HCT116 (cell line): ENCODE results near the gene SNAP91. TPM values are rescaled to one million over a fixed set of nuclear protein-coding genes. Genes with fewer than 3 reads are reported as not detected.

Experiments
- ATAC-seq: fragments of 200-7000 bp; cut with Tn5 transposase; 2 replicates; pipeline ENCODE4 v1.9.1; 2020; ENCODE audit warnings: mild to moderate bottlenecking, moderate library complexity
- BruUV-seq: library from RNA; stranded (reverse); fragments of 400-500 nt; replicated peaks from 2 replicates; lab custom pipeline; 2021; lab: Mats Ljungman, UMichigan
- CTCF ChIA-PET: fragments of 300-600 bp; sonication (Branson Sonifier 250); formaldehyde crosslinking; loops from one replicate; lab custom pipeline; 2021; ENCODE audit warnings: antibody characterized with exemption; lab: Charles Lee
- POLR2A ChIA-PET: fragments of 300-600, 350-600 bp; sonication (Branson Sonifier 250); formaldehyde crosslinking; loops from one replicate; lab custom pipeline; 2021; ENCODE audit warnings: antibody characterized with exemption; lab: Charles Lee
- RAD21 ChIA-PET, 2 experiments: fragments of 300-600 bp; sonication (Branson Sonifier 250); formaldehyde crosslinking; loops; one replicate each; lab custom pipeline; 2023; ENCODE audit warnings: low total read pairs in 2 of 2; ENCODE audit not compliant: uncharacterized antibody in 2 of 2, unreplicated experiment in 2 of 2, low non-redundant PET in 1 of 2; lab: Charles Lee
- DNase-seq: peaks from one replicate; pipeline ENCODE4 v3.0.0-alpha.2; 2010; ENCODE audit warnings: low read depth, low spot score
- H2AFZ ChIP-seq: fragments of 200-600 bp; shearing (Covaris generic), sonication (generic); 2 replicates; pipeline ENCODE4 v1.6.1; 2017; ENCODE audit warnings: low read depth, mixed run types, mixed read lengths, antibody characterized with exemption, low read length; ENCODE audit not compliant: poor library complexity, severe bottlenecking
- H3K27ac ChIP-seq: 2 replicates; pipeline ENCODE4 v1.5.1; 2012; ENCODE audit warnings: low read depth, low read length
- H3K27me3 ChIP-seq: fragments of 200-600 bp; sonication (generic); 2 replicates; pipeline ENCODE4 v1.6.1; 2016; ENCODE audit warnings: mixed run types, low read length, mixed read lengths; ENCODE audit not compliant: insufficient read depth
- H3K36me3 ChIP-seq, 2 experiments: fragments of 200-500 bp in 1 of 2; fragments of 200-600 bp in 1 of 2; sonication (Bioruptor generic) in 1 of 2; sonication (generic) in 1 of 2; 2 replicates each; pipeline versions ENCODE4 v1.5.1 to v1.6.1; 2014 to 2016; ENCODE audit warnings: low read length in 2 of 2, inconsistent platforms in 1 of 2, mixed read lengths in 1 of 2, mixed run types in 1 of 2; ENCODE audit not compliant: insufficient read depth in 2 of 2, control insufficient read depth in 1 of 2
- H3K4me1 ChIP-seq, 2 experiments: fragments of 200-600 bp in 1 of 2; sonication (generic) in 1 of 2; 2 replicates each; pipeline versions ENCODE4 v1.5.1 to v1.6.1; 2012 to 2017; ENCODE audit warnings: low read length in 2 of 2, inconsistent platforms in 1 of 2, mild to moderate bottlenecking in 1 of 2, mixed read lengths in 1 of 2, mixed run types in 1 of 2, moderate library complexity in 1 of 2; ENCODE audit not compliant: insufficient read depth in 2 of 2, control insufficient read depth in 1 of 2
- H3K4me2 ChIP-seq: fragments of 200-600 bp; sonication (generic); 2 replicates; pipeline ENCODE4 v1.6.1; 2017; ENCODE audit warnings: mixed run types, low read length, mixed read lengths
- H3K4me3 ChIP-seq, 2 experiments: fragments of 200-600 bp in 1 of 2; sonication (generic) in 1 of 2; replicated peaks in 1 of 2; 2 replicates each; pipeline ENCODE4 v1.5.1; 2011 to 2016; ENCODE audit warnings: low read length in 2 of 2, control low read depth in 1 of 2, low read depth in 1 of 2, mild to moderate bottlenecking in 1 of 2, mixed read lengths in 1 of 2, mixed run types in 1 of 2
- H3K79me2 ChIP-seq: fragments of 200-600 bp; sonication (generic); 2 replicates; pipeline ENCODE4 v1.6.1; 2017; ENCODE audit warnings: mild to moderate bottlenecking, mixed run types, low read length, moderate library complexity, mixed read lengths; ENCODE audit not compliant: insufficient read depth
- H3K9ac ChIP-seq: fragments of 200-600 bp; sonication (generic); 2 replicates; pipeline ENCODE4 v1.6.1; 2016; ENCODE audit warnings: low read length, mixed read lengths
- H3K9me2 ChIP-seq: fragments of 200-600 bp; sonication (generic), shearing (Covaris generic); 2 replicates; pipeline ENCODE4 v1.6.1; 2017; ENCODE audit warnings: mixed run types, mild to moderate bottlenecking, moderate library complexity; ENCODE audit not compliant: insufficient read depth
- H3K9me3 ChIP-seq, 2 experiments: fragments of 200-500 bp in 1 of 2; fragments of 200-600 bp in 1 of 2; sonication (Bioruptor generic) in 1 of 2; sonication (generic) in 1 of 2; 2 replicates each; pipeline ENCODE4 v1.6.1; 2014 to 2017; ENCODE audit warnings: low read length in 2 of 2, mixed read lengths in 2 of 2, inconsistent platforms in 1 of 2, low read depth in 1 of 2, mild to moderate bottlenecking in 1 of 2, mixed run types in 1 of 2, moderate library complexity in 1 of 2; ENCODE audit not compliant: control insufficient read depth in 1 of 2, insufficient read depth in 1 of 2
- H4K20me1 ChIP-seq: fragments of 200-600 bp; sonication (generic), shearing (Covaris generic); 2 replicates; pipeline ENCODE4 v1.6.1; 2017; ENCODE audit warnings: mixed run types, mild to moderate bottlenecking, moderate library complexity; ENCODE audit not compliant: insufficient read depth
- CBX3 ChIP-seq: IDR thresholded peaks from 2 replicates; pipeline ENCODE4 v1.6.1; 2012; ENCODE audit warnings: low read depth
- ELF1 ChIP-seq: IDR thresholded peaks from 2 replicates; pipeline ENCODE4 v1.6.1; 2012; ENCODE audit warnings: low read depth, borderline replicate concordance
- EZH2 ChIP-seq: fragments of 200-600 bp; sonication (generic); IDR thresholded peaks from 2 replicates; pipeline ENCODE4 v1.6.1; 2017; ENCODE audit warnings: antibody characterized with exemption, mixed run types
- FOSL1 ChIP-seq: IDR thresholded peaks from 2 replicates; pipeline ENCODE4 v1.6.1; 2012; ENCODE audit warnings: low read depth
- MAX ChIP-seq: IDR thresholded peaks from 2 replicates; pipeline ENCODE4 v1.6.1; 2012
- POLR2A ChIP-seq: IDR thresholded peaks from 2 replicates; pipeline ENCODE4 v1.7.0; 2011; ENCODE audit warnings: borderline replicate concordance; ENCODE audit not compliant: insufficient read depth, insufficient read length; ENCODE audit errors: extremely low read depth
- POLR2AphosphoS5 ChIP-seq: IDR thresholded peaks from 2 replicates; pipeline ENCODE4 v1.6.1; 2011; ENCODE audit warnings: mild to moderate bottlenecking, low read depth, low read length, moderate library complexity
- SRF ChIP-seq: IDR thresholded peaks from 2 replicates; pipeline ENCODE4 v1.6.1; 2012; ENCODE audit warnings: low read depth
- TCF7L2 ChIP-seq: IDR thresholded peaks from 2 replicates; pipeline ENCODE4 v1.7.0; 2011; ENCODE audit warnings: borderline replicate concordance, inconsistent platforms; ENCODE audit not compliant: insufficient read depth, insufficient read length; ENCODE audit errors: extremely low read depth
- YY1 ChIP-seq: IDR thresholded peaks from 2 replicates; pipeline ENCODE4 v1.6.1; 2011; ENCODE audit warnings: low read length, low read depth, moderate library complexity, mild to moderate bottlenecking; ENCODE audit not compliant: insufficient replicate concordance; ENCODE audit errors: extremely low read depth
- ZFX ChIP-seq: fragments of 450-650 bp; IDR thresholded peaks from 2 replicates; pipeline ENCODE4 v1.6.1; 2017
- ZNF274 ChIP-seq: fragments of 200-500 bp; sonication (Bioruptor generic); IDR thresholded peaks from 2 replicates; pipeline ENCODE4 v1.6.1; 2014; ENCODE audit warnings: mild to moderate bottlenecking, low read depth, low read length, inconsistent platforms
- intact Hi-C: fragments of 100-400 bp; cut with micrococcal nuclease; formaldehyde crosslinking; loops from 2 replicates; pipeline ENCODE4 v1.10.0; 2022
- total RNA-seq: library from RNA; stranded (reverse); gene quantifications from one replicate; pipeline ENCODE4 v1.2.1, GENCODE V29; 2021; ENCODE audit not compliant: unreplicated experiment
- TF ChIP-seq, protein P1 (sequence below), 3 experiments: fragments of 200-600 bp in 1 of 3; sonication (generic) in 1 of 3; IDR thresholded peaks in 2 of 3; conservative IDR thresholded peaks in 1 of 3; 2 replicates each; pipeline ENCODE4 v1.5.1; 2012 to 2017; ENCODE audit warnings: low read depth in 2 of 3, low read length in 2 of 3, antibody characterized with exemption in 1 of 3, borderline replicate concordance in 1 of 3, control low read depth in 1 of 3, mild to moderate bottlenecking in 1 of 3, mixed read lengths in 1 of 3, mixed run types in 1 of 3, moderate library complexity in 1 of 3; ENCODE audit not compliant: insufficient read depth in 1 of 3
- TF ChIP-seq, protein P2 (sequence below): IDR thresholded peaks from 2 replicates; pipeline ENCODE4 v1.6.1; 2012
- TF ChIP-seq, protein P3 (sequence below): IDR thresholded peaks from 2 replicates; pipeline ENCODE4 v1.6.1; 2011; ENCODE audit warnings: mild to moderate bottlenecking, low read length, moderate library complexity; ENCODE audit not compliant: insufficient replicate concordance; ENCODE audit errors: extremely low read depth

SNAP91 gene
- total RNA-seq, 1 experiment from 2014 or later = not detected

- Histone ChIP-seq H3K27me3 (no peaks in the 10 kb centered on the region), H3K4me3 (no peak overlapping the region), H3K9me3 (no peaks in the 10 kb centered on the region), H3K36me3 (no peaks in the 10 kb centered on the region), H4K20me1 (no peaks in the 10 kb centered on the region), H3K9me2 (no peaks in the 10 kb centered on the region), H3K4me1 (no peaks in the 10 kb centered on the region), H2AFZ (no peak overlapping the region), H3K9ac (no peak overlapping the region), H3K4me2 (no peak overlapping the region), H3K79me2 (no peaks in the 10 kb centered on the region), H3K27ac (no peak overlapping the region)
- RAD21 ChIA-PET = no interaction called here
- no TSS peak for BruUV-seq
- POLR2A ChIA-PET = no interaction called here
- CTCF ChIA-PET = no interaction called here
- ATAC-seq (no peak), DNase-seq (no peak)
- TF ChIP-seq, protein P1, sequence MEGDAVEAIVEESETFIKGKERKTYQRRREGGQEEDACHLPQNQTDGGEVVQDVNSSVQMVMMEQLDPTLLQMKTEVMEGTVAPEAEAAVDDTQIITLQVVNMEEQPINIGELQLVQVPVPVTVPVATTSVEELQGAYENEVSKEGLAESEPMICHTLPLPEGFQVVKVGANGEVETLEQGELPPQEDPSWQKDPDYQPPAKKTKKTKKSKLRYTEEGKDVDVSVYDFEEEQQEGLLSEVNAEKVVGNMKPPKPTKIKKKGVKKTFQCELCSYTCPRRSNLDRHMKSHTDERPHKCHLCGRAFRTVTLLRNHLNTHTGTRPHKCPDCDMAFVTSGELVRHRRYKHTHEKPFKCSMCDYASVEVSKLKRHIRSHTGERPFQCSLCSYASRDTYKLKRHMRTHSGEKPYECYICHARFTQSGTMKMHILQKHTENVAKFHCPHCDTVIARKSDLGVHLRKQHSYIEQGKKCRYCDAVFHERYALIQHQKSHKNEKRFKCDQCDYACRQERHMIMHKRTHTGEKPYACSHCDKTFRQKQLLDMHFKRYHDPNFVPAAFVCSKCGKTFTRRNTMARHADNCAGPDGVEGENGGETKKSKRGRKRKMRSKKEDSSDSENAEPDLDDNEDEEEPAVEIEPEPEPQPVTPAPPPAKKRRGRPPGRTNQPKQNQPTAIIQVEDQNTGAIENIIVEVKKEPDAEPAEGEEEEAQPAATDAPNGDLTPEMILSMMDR (IDR thresholded peaks at IDR 0.05 in 2 of 3, conservative IDR thresholded peaks at IDR 0.05 in 1 of 3; ENCODE audit: borderline replicate concordance in 1 of 3, insufficient read depth in 1 of 3, low read depth in 2 of 3, low read length in 2 of 3) = no peak
- TF ChIP-seq CBX3 = no peak
- TF ChIP-seq TCF7L2 = no peak
- TF ChIP-seq FOSL1 = no peak
- no peak for TF ChIP-seq ELF1
- TF ChIP-seq, protein P2, sequence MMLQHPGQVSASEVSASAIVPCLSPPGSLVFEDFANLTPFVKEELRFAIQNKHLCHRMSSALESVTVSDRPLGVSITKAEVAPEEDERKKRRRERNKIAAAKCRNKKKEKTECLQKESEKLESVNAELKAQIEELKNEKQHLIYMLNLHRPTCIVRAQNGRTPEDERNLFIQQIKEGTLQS = no peak
- intact Hi-C loops = no loop called here
These were observed 48.1 kb upstream of the SNAP91 start for GRCh38 chr6:83757021-83757420.

DNA sequence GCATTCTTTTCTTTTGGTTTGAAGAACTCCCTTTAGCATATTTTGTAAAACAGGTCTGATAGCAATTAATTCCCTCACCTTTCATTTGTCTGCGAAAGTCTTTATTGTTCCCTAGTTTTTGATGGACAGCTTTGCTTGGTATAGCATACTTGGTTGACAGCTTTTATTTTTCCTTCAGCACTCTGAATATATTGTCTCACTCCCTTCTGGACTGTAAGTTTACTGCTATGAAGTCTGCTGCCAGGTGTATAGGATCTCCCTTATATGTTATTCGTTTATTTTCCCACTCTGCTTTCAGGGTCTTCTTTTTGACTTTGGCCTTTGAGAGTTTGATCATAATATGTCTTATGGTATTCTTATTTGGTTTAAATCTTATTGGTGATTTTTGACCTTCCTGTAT is 47.7 kb upstream of the SNAP91 start:
- Histone ChIP-seq H3K79me2 (no peaks in the 10 kb centered on the region), H3K9ac (no peak overlapping the region), H3K4me2 (no peak overlapping the region), H3K27me3 (no peaks in the 10 kb centered on the region), H3K9me2 (no peaks in the 10 kb centered on the region), H2AFZ (no peak overlapping the region), H4K20me1 (no peaks in the 10 kb centered on the region), H3K9me3 (no peaks in the 10 kb centered on the region), H3K4me1 (no peaks in the 10 kb centered on the region), H3K36me3 (no peaks in the 10 kb centered on the region), H3K4me3 (no peak overlapping the region), H3K27ac (no peak overlapping the region)
- ChIA-PET POLR2A (no interaction called here), CTCF (no interaction called here), RAD21 (no interaction called here)
- intact Hi-C loops = no loop called here
- BruUV-seq = no TSS peak
- no peak for ATAC-seq
- no peak for DNase-seq
- no peak for TF ChIP-seq TCF7L2
- TF ChIP-seq POLR2AphosphoS5 = no peak
- TF ChIP-seq POLR2A = no peak
- no peak for TF ChIP-seq EZH2
- no peak for TF ChIP-seq SRF
- TF ChIP-seq MAX = no peak
- no peak for TF ChIP-seq YY1
- no peak for TF ChIP-seq ZNF274
- TF ChIP-seq ZFX = no peak
- no peak for TF ChIP-seq FOSL1
- TF ChIP-seq, protein P3, sequence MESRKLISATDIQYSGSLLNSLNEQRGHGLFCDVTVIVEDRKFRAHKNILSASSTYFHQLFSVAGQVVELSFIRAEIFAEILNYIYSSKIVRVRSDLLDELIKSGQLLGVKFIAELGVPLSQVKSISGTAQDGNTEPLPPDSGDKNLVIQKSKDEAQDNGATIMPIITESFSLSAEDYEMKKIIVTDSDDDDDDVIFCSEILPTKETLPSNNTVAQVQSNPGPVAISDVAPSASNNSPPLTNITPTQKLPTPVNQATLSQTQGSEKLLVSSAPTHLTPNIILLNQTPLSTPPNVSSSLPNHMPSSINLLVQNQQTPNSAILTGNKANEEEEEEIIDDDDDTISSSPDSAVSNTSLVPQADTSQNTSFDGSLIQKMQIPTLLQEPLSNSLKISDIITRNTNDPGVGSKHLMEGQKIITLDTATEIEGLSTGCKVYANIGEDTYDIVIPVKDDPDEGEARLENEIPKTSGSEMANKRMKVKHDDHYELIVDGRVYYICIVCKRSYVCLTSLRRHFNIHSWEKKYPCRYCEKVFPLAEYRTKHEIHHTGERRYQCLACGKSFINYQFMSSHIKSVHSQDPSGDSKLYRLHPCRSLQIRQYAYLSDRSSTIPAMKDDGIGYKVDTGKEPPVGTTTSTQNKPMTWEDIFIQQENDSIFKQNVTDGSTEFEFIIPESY = no peak
